HUES64 (cell line): ENCODE data around the gene SNUPN.

ENCODE experiments used
- H3K27ac ChIP-seq: 2 replicates; pipeline ENCODE4 v1.7.0; 2013; ENCODE audit warnings: low read depth, low read length, inconsistent platforms
- H3K27me3 ChIP-seq: 2 replicates; pipeline ENCODE4 v1.6.1; 2013; ENCODE audit warnings: mild to moderate bottlenecking, low read length; ENCODE audit not compliant: insufficient read depth
- H3K36me3 ChIP-seq: 2 replicates; pipeline ENCODE4 v1.6.1; 2013; ENCODE audit warnings: mild to moderate bottlenecking, low read length; ENCODE audit not compliant: insufficient read depth
- H3K4me1 ChIP-seq: 2 replicates; pipeline ENCODE4 v1.6.1; 2013; ENCODE audit warnings: mild to moderate bottlenecking, low read length, moderate library complexity; ENCODE audit not compliant: insufficient read depth
- H3K4me3 ChIP-seq: 2 replicates; pipeline ENCODE4 v1.5.1; 2013; ENCODE audit warnings: mild to moderate bottlenecking, low read length, moderate library complexity
- H3K9ac ChIP-seq: 2 replicates; pipeline ENCODE4 v1.6.1; 2013; ENCODE audit warnings: mild to moderate bottlenecking, low read depth, low read length
- H3K9me3 ChIP-seq: 2 replicates; pipeline ENCODE4 v1.6.1; 2013; ENCODE audit warnings: low read depth, low read length; ENCODE audit not compliant: insufficient read depth
- WGBS: fragments of 150-250, 120-280 bp; methylation state at CpG from one replicate; pipeline ENCODE4 v1.1.7; 2013; ENCODE audit warnings: missing lambda C conversion rate; 5-methylcytosine and 5-hydroxymethylcytosine counted together

SNUPN gene

GRCh38 chr15:75620841-75621391, 4.6 kb downstream of the SNUPN start:
- Histone ChIP-seq H3K27me3 (no peaks in the 10 kb centered on the region), H3K4me3 (no peak overlapping the region), H3K36me3 (peaks cover 51% of the 10 kb centered on the region), H3K4me1 (no peaks in the 10 kb centered on the region), H3K9me3 (no peaks in the 10 kb centered on the region), H3K9ac (no peak overlapping the region), H3K27ac (no peak overlapping the region)
- 96% methylated on average over 7 of the region's 7 CpGs for whole genome bisulfite sequencing

DNA sequence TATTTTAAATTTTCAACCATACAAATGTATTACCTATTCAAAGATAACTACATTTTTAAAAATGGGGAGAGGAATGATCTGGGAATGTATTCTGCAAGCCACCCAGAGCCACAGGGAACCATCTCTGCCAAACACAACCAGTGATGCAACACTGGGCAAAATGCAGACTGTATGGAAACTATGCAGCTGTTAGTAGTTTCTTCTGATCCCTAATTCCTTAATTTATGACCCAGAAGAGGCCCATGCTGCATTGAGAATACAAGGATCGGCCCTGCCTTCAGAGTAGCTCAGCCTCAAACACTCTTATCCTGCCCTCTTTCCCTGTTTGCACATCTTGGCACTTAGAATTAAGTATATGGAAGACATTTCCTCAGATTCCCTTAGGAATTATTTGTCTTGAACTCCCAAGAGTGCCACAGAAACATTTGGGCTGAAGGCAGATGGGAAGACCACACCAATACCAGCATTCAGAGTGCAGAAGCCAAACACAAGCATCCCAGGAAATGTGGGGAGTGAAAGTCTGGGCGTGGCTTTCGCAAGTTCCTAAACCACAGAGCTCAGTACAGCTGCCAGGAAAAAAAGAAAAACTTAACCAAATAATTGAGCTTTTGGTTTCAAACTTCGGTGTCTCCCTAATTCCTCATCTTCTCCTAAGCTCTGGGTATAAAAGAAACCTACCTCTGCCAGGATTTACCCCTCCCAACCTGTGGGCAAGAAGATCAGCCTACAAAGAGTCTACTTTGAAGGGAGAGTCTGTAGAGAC, 5.3 kb downstream of the SNUPN start:
- no peaks in the 10 kb centered on the region for H3K27me3 ChIP-seq
- peaks cover 55% of the 10 kb centered on the region for H3K36me3 ChIP-seq
- no peak overlapping the region for H3K27ac ChIP-seq
- H3K9ac ChIP-seq, result no peak overlapping the region
- no peak overlapping the region for H3K4me3 ChIP-seq
- WGBS, result 94% methylated on average over 4 of the region's 4 CpGs
- H3K9me3 ChIP-seq, result no peaks in the 10 kb centered on the region
- H3K4me1 ChIP-seq, result no peaks in the 10 kb centered on the region

DNA sequence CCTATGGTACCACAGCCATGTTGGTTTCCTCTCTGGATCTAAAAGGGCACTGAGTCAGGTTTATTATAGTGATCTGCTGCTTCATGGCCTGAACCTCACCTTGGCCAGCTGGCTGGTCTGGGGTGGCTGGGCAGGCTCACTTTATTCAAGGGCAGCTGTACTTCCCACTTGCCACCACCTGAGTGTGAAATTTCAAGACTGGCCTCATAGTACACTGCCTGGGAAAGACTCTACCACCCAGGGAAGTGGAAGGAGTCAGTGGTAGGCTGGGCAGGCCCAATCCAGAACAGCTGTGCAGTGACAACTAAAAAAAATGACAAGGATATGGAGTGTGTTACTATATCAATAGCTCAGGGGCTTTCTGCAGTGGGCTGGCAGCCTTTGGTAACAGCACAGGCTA, 8.8 kb downstream of the SNUPN start:
- H3K27ac ChIP-seq, result no peak overlapping the region
- H3K36me3 ChIP-seq, result peaks cover 84% of the 10 kb centered on the region
- no peak overlapping the region for H3K9ac ChIP-seq
- H3K9me3 ChIP-seq, result no peaks in the 10 kb centered on the region
- no peak overlapping the region for H3K4me3 ChIP-seq
- no peaks in the 10 kb centered on the region for H3K4me1 ChIP-seq
- H3K27me3 ChIP-seq, result no peaks in the 10 kb centered on the region

- Histone ChIP-seq H3K9ac (no peak overlapping the region), H3K4me1 (no peaks in the 10 kb centered on the region), H3K27me3 (no peaks in the 10 kb centered on the region), H3K4me3 (no peak overlapping the region), H3K9me3 (no peaks in the 10 kb centered on the region), H3K27ac (no peak overlapping the region), H3K36me3 (peaks cover 65% of the 10 kb centered on the region)
- WGBS, result 94% methylated on average over 6 of the region's 6 CpGs
These were observed 18.5 kb downstream of the SNUPN start for GRCh38 chr15:75606711-75607699.

GRCh38 chr15:75606026-75606425, 19.5 kb downstream of the SNUPN start:
- no peaks in the 10 kb centered on the region for H3K4me1 ChIP-seq
- H3K4me3 ChIP-seq, result no peak overlapping the region
- H3K27ac ChIP-seq, result no peak overlapping the region
- no peaks in the 10 kb centered on the region for H3K9me3 ChIP-seq
- H3K27me3 ChIP-seq, result no peaks in the 10 kb centered on the region
- 96% methylated on average over 8 of the region's 8 CpGs for WGBS
- peaks cover 72% of the 10 kb centered on the region for H3K36me3 ChIP-seq
- no peak overlapping the region for H3K9ac ChIP-seq

DNA sequence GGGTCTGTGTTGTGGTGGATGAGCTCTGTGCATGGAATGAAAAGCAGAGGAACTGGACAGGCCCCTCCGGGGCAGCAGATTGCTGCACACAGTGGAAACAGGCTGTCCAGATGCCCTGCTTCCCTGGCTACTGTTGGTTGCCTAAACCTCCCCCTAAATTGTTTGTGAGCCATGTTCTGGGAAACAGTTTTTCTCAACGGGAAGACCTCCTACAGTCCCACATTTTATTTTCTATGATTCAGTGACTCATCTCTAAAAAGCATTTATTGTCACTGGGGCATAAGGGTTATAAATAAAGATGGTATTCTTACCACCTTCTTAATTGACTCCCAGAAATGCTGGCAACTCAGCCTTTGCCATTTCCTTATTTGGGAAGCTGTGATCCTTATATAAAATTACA, 26.1 kb downstream of the SNUPN start:
- Histone ChIP-seq H3K27me3 (no peaks in the 10 kb centered on the region), H3K27ac (no peak overlapping the region), H3K9me3 (no peaks in the 10 kb centered on the region), H3K36me3 (peaks cover 67% of the 10 kb centered on the region), H3K4me1 (no peaks in the 10 kb centered on the region), H3K4me3 (no peak overlapping the region), H3K9ac (no peak overlapping the region)
- WGBS, result 82% methylated on average over 2 of the region's 2 CpGs

DNA sequence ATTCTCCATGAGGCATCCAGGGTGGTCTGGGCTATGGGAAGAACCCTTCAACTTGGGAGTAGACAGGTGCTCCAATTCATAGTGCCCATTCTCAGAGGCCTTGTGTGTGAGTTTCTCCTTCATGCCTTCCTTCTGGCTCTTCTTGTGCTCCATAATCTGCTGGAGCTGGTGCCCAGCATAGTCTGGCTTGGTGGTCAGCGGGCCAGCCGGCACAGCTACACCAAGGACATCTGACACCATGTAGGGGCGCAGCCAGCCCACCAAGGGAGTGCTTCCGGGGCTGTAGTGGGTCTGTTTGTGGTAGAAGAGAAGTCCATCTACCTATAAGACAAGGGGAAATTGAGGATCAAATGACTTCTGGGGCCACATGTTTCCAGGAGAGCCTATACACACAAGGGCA, 27.2 kb downstream of the SNUPN start:
- Histone ChIP-seq H3K9ac (no peak overlapping the region), H3K4me1 (no peaks in the 10 kb centered on the region), H3K27me3 (no peaks in the 10 kb centered on the region), H3K27ac (no peak overlapping the region), H3K4me3 (no peak overlapping the region), H3K9me3 (no peaks in the 10 kb centered on the region), H3K36me3 (peaks cover 63% of the 10 kb centered on the region)
- 85% methylated on average over 4 of the region's 4 CpGs for WGBS

DNA sequence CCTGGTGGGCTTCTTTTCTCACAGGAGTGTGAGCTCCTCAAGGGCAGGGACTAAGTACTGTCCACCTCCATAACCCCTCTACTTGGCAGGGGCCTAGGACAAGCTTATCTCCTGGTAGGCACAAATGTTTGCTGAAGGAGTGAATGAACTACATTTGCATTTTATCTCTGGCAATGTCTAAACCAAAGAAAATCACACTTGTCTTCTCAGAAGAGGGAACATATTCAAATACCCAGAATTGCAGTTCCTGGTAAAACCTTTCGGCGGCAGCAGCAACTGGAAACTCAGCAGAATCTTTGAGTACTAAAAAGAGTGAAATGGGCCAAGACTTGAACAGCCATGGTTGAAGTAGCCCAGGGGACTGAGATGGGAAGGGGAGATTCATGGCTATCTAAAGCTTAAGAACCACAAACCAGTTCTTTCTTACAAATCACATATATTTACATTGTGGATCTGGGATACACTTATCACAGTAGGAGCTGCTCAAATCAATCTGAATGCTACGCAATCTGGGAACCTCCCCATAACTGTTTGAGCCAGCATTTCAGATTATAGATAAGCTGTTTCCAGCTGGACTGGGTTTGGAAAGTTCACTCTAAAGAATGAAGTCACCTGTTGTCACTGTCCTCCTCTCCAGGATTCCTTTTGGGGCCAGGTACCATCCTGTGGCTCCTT, 27.7 kb downstream of the SNUPN start:
- no peak overlapping the region for H3K27ac ChIP-seq
- no peak overlapping the region for H3K4me3 ChIP-seq
- 85% methylated on average over 3 of the region's 3 CpGs for WGBS
- H3K9me3 ChIP-seq, result no peaks in the 10 kb centered on the region
- H3K9ac ChIP-seq, result no peak overlapping the region
- peaks cover 63% of the 10 kb centered on the region for H3K36me3 ChIP-seq
- H3K27me3 ChIP-seq, result no peaks in the 10 kb centered on the region
- no peaks in the 10 kb centered on the region for H3K4me1 ChIP-seq

- 97% methylated on average over 3 of the region's 3 CpGs for WGBS
- Histone ChIP-seq H3K27ac (no peak overlapping the region), H3K27me3 (no peaks in the 10 kb centered on the region), H3K9ac (no peak overlapping the region), H3K36me3 (peaks cover 62% of the 10 kb centered on the region), H3K9me3 (no peaks in the 10 kb centered on the region), H3K4me3 (no peak overlapping the region), H3K4me1 (no peaks in the 10 kb centered on the region)
These were observed 28.7 kb downstream of the SNUPN start for GRCh38 chr15:75596703-75597345.

DNA sequence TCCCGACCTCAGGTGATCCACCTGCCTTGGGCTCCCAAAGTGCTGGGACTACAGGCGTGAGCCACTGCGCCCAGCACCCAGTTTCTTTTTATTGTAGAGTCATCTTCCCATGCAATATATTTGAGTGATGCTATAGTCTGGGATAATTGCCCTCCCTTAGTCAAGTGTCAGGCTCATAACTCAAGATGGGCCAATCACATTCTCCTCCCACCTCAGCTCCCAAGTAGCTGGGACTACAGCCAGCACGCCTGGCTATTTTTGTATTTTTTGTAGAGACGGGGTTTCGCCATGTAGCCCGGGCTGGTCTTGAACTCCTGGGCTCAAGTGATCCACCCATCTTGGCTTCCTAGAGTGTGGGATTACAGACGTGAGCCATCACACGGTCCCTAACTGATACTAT, 31.2 kb downstream of the SNUPN start:
- Histone ChIP-seq H3K4me1 (no peaks in the 10 kb centered on the region), H3K27me3 (no peaks in the 10 kb centered on the region), H3K9ac (no peak overlapping the region), H3K4me3 (no peak overlapping the region), H3K9me3 (no peaks in the 10 kb centered on the region), H3K27ac (no peak overlapping the region), H3K36me3 (peaks cover 40% of the 10 kb centered on the region)
- 97% methylated on average over 9 of the region's 9 CpGs for WGBS
